GM18526 (cell line): ENCODE results near the gene AZIN2.

Experiments used
- POLR2A ChIP-seq: IDR thresholded peaks from 3 replicates; pipeline ENCODE4 v1.6.1; 2011; ENCODE audit not compliant: insufficient read length; ENCODE audit errors: extremely low read depth

AZIN2 gene

DNA sequence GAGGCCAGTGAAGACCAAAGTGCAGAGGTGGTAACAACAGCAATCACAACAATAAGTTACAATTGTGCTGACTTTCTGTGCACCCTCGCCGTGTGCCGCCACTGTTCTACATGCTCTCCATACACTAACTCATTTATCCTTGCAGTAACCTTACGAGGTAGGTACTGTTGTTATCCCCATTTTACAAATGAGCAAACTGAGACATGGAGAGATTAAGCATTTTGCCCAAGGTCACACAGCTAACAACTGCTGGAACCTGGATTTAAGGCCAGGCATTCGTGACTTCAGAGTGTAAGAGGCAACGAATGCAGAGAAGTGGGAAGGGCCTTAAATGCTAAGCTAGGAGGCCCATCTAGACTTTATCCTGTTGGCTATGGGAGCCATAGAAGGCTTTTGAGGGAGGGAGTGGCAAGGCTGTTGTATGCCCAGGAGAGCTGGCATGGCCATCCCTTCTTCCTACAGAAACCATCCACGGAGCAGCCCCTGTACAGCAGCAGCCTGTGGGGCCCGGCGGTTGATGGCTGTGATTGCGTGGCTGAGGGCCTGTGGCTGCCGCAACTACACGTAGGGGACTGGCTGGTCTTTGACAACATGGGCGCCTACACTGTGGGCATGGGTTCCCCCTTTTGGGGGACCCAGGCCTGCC is 36.6 kb downstream of the AZIN2 start:
- TF ChIP-seq POLR2A: no peak

DNA sequence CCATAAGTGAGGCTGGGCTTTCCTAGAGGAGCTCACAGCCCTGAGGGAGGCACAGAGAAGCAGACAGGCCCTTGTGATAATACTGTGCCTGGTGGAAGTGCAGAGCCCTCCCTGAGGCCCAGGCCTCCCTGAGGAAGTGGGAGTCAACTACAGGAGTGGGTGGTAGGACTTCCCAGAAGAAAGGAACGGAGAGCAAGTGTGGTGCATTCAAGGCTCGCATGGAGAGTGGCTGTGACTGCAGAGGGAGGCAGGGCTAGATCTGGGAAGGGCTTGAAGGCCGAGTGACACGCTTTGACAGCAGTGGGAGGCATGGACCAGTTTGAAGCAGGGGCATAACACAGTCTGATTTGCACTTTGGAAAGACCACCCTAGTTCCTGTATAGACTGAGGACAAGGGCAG is 37.3 kb downstream of the AZIN2 start:
- TF ChIP-seq POLR2A: no peak

DNA sequence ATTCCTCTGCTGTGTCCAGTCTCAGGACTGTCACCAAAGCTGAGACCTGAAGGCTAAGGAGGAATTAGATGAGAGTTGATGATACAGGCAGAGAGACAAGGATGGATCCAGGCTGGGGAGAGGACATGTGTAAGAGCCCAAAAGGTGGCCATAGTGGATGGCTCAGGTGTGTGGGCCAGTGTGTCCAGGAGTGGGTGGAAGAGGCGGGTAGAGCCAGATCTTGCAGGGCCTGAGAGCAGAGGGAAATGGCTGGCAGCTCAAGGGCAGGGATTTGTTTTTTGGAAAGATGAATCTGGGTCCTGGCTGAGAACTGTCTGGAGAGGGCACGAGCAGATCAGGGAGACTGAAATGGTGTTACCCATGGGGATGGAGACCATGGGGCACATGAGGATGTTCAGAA is 38.1 kb downstream of the AZIN2 start:
- no peak for TF ChIP-seq POLR2A

DNA sequence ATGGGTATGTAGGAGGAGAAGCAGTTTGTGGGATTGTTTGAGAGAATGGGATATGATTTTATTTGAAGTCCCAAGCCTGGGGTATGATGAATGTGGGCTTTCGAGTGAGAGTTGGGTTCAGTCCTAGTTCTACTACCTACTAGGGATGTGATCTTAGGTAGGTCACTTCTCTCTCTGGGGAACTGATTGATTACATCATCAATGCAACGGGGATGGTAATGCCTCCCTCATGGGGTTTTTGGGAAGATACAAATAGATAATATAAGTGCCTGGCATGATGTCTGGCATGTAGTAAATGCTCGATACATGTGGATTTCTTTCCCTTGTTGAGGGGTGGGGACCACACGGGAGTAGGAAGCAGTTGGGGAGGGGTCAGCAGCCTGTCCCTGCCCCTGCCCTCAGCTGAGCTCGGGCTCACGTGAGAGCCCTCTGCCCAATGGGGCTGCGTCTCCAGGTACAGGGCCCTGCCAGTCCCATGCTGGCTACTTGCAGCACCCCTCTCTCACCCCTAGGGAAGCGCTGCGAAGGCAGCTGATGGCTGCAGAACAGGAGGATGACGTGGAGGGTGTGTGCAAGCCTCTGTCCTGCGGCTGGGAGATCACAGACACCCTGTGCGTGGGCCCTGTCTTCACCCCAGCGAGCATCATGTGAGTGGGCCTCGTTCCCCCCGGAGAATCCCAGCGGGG is 38.7 kb downstream of the AZIN2 start:
- peak; percentile 13 for TF ChIP-seq POLR2A

DNA sequence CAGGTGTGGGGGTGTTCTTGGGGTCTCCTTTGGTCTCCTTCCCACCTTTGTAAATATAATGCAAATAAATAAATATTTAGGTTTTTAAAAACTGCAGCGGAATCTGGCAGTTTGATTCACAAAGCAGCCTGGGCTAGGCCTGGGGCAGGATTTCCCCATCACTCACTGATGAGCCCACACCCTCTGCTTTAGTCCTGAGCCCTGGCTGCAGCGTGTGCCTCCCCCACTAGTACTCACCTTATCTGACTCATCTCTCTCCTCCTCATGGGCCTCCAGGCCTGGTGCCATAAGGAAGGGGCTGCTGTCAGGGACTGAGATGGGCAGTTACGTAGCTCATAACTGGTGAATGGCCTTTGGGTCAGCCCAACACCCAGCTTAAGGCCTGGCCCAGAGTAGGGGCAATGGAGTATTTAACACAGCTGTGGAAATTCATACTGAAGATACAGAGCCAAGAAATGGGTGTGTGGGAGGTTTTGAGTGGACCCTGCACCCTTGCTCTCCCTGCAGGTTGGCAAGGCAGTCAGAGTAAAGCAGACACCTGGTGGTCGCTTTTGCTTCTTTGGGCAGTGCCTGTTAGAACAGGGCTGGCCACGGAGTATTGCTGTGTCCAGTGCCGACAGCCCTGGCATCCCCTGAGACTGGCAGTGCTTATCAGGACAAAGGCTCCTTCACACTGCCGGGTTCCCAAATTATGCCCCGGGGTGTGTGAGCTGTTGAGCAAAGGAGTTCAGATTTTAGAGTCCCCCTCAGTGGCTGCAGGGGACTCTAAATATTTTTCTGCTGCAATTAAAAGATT is 39.7 kb downstream of the AZIN2 start:
- TF ChIP-seq POLR2A: no peak

DNA sequence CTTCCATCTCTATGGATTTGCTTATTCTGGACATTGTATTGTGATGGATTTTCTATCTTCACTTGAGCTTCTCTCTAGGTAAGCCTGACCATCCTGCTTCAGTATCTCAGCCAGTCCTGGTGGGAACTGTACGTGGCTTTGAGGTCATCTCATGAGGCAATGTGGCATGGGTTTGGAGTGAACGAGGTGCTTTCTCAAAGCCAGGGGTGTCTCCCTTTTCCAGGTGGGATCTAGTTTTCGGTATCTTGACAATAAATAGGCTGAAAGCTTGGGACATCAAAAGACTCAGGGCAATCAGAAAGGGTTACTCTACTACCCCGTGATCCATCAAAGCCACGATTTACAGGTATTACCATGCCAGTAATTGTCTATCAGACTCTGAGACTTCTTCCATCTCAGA is 40.8 kb downstream of the AZIN2 start:
- TF ChIP-seq POLR2A: no peak

DNA sequence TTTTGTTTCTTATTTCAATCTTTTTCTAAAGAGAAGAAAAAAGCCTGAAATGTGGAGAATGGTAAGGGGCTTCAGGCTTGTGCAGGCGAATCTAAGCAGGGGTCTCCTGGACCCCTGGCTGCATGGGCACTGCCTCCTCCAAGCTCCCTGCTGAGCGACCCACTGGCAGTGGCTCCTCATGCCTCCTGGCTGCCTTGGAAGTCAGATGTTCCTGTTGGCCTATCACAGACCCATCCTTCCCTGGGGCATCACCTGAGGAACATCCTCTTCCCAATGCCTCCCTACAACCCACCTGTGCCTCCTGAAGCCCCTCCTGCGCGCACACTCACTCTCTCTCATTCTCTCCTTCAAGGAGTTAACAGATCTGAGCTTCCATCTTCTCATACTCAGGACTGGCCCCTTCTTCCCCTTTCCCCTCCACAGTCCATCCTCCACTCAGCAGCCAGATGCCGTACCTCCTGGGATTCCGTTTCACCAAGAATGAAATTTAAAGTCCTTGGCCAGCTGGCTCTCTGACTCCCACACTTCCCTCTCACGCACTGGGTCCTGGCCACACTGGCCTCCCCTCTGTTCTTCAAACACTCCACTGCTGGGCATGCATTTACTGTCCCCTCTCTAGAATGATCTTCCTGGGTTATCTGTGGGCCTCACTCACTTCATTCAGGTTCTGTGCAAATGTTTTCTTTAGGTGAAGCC is 41.7 kb downstream of the AZIN2 start:
- no peak for TF ChIP-seq POLR2A

DNA sequence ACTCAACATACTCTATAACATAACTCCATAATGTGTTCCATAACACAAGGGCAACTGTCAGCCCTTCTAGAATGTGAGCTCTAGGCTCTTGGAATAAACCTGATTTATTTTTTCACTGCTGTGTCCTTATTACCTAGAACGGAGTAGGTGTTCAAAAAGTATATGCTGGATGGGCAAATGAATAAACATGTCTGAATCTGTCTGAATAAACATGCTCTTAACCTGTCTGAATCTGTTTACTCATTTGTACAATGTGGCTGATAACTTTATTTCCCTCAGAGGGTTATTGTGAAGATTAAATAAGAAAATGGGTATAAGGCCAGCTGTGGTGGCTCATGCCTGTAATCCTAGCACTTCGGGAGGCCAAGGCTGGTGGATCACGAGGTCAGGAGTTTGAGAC is 42.3 kb downstream of the AZIN2 start:
- no peak for TF ChIP-seq POLR2A

DNA sequence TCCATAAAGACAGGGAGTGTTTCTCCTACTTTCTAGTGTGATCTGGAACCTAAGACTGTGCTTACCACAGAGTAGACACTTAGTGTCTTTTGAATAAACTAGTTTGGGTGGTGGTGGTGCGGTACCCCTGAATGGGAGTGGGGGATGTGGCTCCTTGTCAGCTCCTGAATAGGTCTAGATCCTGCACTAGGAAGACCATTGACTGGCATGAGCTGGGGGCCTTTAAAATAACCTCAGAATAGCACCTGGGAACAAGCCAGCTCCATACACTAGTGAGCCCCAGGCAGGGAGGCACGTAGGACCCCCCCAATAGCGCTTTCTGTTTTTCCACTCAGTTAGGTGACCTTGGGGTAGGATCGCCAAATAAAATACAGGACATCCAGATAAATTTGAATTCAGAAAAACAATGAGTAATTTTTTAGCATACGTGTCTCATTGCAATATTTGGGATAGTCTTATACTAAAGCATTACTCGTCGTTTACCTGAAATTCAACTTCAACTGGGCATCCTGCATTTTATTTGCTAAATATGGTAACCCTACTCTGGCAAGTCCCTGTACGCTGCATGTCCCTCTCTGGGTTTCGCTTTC is 45.6 kb downstream of the AZIN2 start:
- TF ChIP-seq POLR2A: no peak

DNA sequence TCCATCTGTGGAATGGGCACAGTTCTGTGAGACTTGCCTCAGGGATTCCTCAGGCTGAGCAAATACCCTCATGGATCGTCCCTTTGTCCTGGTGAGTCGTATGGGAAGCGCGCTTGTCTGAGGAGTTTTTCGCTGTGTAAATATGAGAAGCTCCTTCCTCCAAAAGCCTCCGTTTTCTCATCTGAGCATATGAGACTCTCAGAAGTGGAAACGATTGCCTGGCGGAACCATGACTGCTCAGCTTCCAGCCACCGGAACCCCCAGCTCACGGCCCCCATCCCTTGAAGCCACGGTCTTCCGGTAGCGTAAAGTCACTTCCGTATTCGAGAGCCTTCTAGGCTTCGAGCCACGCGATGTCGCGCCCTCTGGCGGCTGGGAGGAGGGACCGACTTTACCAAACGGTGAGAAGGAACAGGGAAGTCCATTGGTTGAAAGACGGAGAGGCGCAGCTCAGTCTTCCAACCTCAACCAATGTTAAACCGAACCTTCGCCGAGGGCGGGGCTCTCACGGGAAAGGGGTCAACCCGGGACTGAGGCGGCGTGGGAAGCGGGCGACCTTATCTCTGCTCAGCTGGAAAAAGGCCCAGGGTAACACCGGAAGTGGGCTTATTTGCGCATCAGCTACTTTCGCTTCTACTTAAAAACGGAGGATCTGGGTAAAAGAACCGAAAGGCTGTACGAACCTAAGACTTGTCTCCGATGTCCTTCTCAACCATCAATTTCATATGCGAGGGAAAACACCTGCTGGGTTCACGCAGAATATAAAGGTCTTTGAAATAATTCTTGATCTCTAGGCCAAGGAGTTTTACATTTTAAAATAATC is 46.3 kb downstream of the AZIN2 start:
- peak; percentile 72 for TF ChIP-seq POLR2A

DNA sequence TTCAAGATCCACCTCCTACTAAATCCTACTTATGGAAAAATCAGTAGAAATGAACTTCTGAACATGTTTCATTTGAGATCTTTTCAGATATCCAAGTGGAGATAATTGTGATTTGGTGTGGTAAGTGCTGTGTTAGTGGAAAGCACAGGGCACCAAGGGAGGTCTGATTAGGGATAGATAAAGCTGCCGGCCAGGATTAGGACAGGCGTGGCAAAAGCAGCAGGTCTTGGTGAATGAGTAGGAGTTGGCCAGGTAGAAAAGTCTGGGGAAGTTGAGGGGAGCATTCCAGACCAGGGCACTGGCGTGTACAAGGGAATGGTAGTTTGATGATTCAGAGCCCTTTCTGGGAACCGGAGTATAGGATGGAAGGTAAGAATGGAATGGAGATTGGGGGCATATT is 47.8 kb downstream of the AZIN2 start:
- TF ChIP-seq POLR2A: no peak

DNA sequence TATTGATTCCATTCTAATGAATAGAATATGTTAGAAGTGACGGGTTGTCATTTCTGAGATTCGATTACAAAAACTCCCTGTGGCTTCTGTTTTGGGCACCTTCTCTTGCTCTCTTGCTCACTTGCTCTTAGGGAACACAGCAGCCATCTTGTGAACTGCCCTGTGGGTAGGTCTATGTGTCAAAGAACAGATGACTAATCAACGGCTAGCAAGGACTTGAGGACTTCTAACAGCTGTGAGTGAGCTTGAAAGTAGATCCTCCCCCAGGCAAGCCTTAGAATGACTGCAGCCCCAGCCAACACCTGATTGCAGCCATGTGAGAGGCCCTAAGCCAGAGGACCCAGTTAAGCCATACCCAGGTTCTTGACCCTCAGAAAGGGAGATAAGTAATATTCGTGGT is 49.3 kb downstream of the AZIN2 start:
- TF ChIP-seq POLR2A: no peak

DNA sequence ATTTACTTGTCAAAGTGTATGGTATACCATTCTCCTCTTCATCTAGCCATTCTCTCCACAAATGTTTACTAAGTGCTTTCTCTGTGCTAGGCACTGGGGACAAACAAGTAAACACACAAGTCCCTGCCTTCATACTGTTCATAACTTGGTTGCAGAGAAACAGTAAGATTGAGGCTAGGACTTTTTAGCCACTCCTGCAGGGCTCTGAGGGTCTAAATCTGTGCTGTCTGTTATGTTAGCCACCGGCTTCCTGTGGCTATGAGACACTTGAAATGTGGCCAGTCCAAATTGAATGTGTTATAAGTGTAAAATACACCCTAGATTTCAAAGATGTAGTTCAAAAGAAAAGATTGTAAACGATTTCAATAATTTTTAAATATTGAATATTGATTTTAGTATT is 50.2 kb downstream of the AZIN2 start:
- TF ChIP-seq POLR2A: no peak

DNA sequence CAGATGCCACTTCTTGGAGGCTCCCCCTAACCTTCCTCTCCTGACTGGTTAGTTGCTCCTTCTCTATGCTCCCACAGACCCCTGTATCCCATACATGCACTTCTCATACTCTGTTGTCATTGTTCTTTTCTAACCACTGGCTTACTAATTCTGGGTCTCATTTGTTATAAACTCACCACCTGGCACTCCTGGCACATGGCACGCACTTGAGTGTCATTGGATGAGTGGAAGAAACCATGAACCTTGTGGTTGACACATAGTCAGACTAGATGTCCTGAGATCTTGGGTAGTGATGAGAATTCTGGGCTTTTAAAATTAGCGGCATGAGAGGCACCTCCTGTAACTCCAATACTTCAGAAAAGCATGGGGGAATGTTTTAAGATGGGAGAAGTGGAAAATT is 51.6 kb downstream of the AZIN2 start:
- no peak for TF ChIP-seq POLR2A
